Esophagus squamous epithelium (tissue), 4 donors: ENCODE measurements around the gene SV2C.

Source experiments
- CTCF ChIP-seq, 6 experiments: fragments of 450-650 bp in 4 of 6; fragments of 200-600 bp in 2 of 6; sonication (generic) in 2 of 6; IDR thresholded peaks; one replicate each; pipeline ENCODE4 v1.5.1; 2016 to 2019; ENCODE audit warnings: antibody characterized with exemption in 6 of 6, mild to moderate bottlenecking in 4 of 6, moderate library complexity in 4 of 6
- POLR2A ChIP-seq, 4 donors: fragments of 450-650 bp; IDR thresholded peaks; one replicate each; pipeline ENCODE4 v1.6.1; 2017; ENCODE audit warnings: antibody characterized with exemption in 4 of 4, mild to moderate bottlenecking in 4 of 4, moderate library complexity in 3 of 4

DNA sequence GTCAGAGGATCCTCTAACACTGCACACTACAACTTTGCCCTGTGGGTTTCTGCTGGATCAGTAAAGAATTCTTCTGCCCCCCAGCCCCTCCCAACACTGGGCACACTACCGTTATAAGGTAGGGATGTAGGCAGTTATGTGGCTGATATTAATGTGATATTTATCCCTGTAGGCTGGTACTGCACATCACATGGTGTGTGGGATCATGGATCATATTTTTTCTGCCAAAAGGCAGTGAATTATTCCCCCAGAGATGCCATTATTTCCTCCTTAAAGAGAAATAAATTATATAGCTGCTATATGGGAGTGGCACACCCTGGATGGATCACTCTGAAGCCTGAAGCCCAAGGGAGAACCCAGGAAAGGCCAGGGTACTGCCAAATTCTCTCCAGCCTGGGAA is 69.5 kb downstream of the SV2C start:
- no peak for TF ChIP-seq CTCF (IDR thresholded peaks at IDR 0.05)
- TF ChIP-seq POLR2A (IDR thresholded peaks at IDR 0.05): no peak
